Activated CD4-positive, alpha-beta T cell treated with anti-CD3 and anti-CD28 coated beads, Interleukin-2, amount 10 ng/mL, durations not matched to agents 24 days and 14 days (primary cell): ENCODE data around the gene TMEM125. TPM values are rescaled to one million over a fixed set of nuclear protein-coding genes. Genes with fewer than 3 reads are reported as not detected.

ENCODE experiments used
- DNase-seq: peaks from one replicate; pipeline ENCODE4 v3.0.0; 2022
- H3K27ac Mint-ChIP-seq: one replicate; pipeline ENCODE4 v1.8.0; 2022; ENCODE audit warnings: mild to moderate bottlenecking, mixed read lengths
- H3K27me3 Mint-ChIP-seq: one replicate; pipeline ENCODE4 v1.8.0; 2022; ENCODE audit warnings: mixed read lengths
- H3K36me3 Mint-ChIP-seq: one replicate; pipeline ENCODE4 v1.8.0; 2022; ENCODE audit warnings: low read depth, mild to moderate bottlenecking, mixed read lengths
- H3K4me1 Mint-ChIP-seq: one replicate; pipeline ENCODE4 v1.8.0; 2021; ENCODE audit warnings: mixed read lengths
- H3K4me3 Mint-ChIP-seq: one replicate; pipeline ENCODE4 v1.8.0; 2022; ENCODE audit warnings: mild to moderate bottlenecking, moderate library complexity, mixed read lengths
- H3K9me3 Mint-ChIP-seq: one replicate; pipeline ENCODE4 v1.8.0; 2021; ENCODE audit warnings: mixed read lengths
- intact Hi-C: fragments of 100-400 bp; cut with micrococcal nuclease; formaldehyde crosslinking; loops from one replicate; pipeline ENCODE4 v1.15.1; 2023
- total RNA-seq: library from RNA; stranded (reverse); gene quantifications from 2 replicates; pipeline ENCODE4 v1.2.3, GENCODE V29; 2022

TMEM125 gene
- total RNA-seq, 1 donor from 2014 or later: not detected

DNA sequence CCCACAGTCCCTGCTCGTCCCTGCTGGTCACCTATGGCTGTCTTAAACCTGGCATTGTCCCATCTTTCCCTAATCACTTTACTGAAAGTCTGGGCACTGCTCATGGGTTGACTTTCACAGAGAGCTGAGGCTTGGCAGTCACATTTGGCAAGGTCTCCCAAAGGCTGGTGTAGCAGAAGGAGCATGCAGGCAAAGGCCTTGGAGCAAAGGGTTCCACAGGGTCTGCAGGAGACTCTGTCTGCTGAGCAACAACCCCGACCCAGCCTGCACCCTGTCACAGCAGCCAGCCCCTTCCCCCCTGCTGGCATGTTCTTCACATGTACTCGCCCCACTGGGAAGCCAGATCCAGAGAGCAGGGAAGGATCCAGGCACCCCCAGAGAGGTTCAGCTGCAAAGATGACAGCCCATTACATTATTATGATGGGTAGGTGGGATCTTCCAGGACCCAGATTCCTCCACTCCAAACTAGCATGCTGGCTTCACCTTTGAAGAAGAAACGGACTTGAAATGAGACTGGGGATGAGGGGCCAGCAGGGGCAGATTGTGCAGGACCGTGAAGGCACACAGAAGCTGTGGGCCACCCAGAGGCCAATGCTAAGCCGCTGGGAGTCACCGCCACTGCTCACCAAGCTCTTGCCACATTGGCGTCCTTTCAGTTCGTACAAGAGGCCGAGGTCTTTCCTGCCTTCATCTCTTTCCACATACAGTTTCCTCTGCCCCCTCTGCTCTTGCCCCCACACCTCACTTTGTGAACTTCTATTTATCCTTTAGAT, 14.2 kb upstream of the TMEM125 start:
- no peaks in the 10 kb centered on the region for H3K36me3 Mint-ChIP-seq
- H3K27me3 Mint-ChIP-seq: peaks cover 20% of the 10 kb centered on the region
- peaks cover 10% of the 10 kb centered on the region for H3K9me3 Mint-ChIP-seq
- H3K27ac Mint-ChIP-seq: no peak overlapping the region
- intact Hi-C loops: no loop called here
- DNase-seq: no peak
- no peak overlapping the region for H3K4me3 Mint-ChIP-seq
- H3K4me1 Mint-ChIP-seq: no peaks in the 10 kb centered on the region

- Mint-ChIP-seq H3K9me3 (peaks cover 10% of the 10 kb centered on the region), H3K27ac (no peak overlapping the region), H3K36me3 (no peaks in the 10 kb centered on the region), H3K27me3 (peaks cover 12% of the 10 kb centered on the region), H3K4me3 (no peak overlapping the region), H3K4me1 (no peaks in the 10 kb centered on the region)
- DNase-seq: no peak
- intact Hi-C loops: no loop called here
These were observed 12.9 kb upstream of the TMEM125 start for GRCh38 chr1:43256675-43257570.

- no peaks in the 10 kb centered on the region for H3K4me1 Mint-ChIP-seq
- intact Hi-C loops: no loop called here
These were observed 11.4 kb upstream of the TMEM125 start for GRCh38 chr1:43258370-43258769.

GRCh38 chr1:43265431-43265830, 4.4 kb upstream of the TMEM125 start:
- no peaks in the 10 kb centered on the region for H3K36me3 Mint-ChIP-seq
- H3K4me3 Mint-ChIP-seq: no peak overlapping the region
- no peak overlapping the region for H3K27ac Mint-ChIP-seq
- peaks cover 6% of the 10 kb centered on the region for H3K27me3 Mint-ChIP-seq
- peaks cover 7% of the 10 kb centered on the region for H3K9me3 Mint-ChIP-seq
- no peak for DNase-seq
- intact Hi-C loops: no loop called here
- H3K4me1 Mint-ChIP-seq: no peaks in the 10 kb centered on the region

More at GRCh38 chr1:43258370-43258769, 11.4 kb upstream of the TMEM125 start:
- H3K27me3 Mint-ChIP-seq: peaks cover 4% of the 10 kb centered on the region
- no peak overlapping the region for H3K27ac Mint-ChIP-seq
- no peak overlapping the region for H3K4me3 Mint-ChIP-seq
- no peak for DNase-seq
- H3K36me3 Mint-ChIP-seq: no peaks in the 10 kb centered on the region
- H3K9me3 Mint-ChIP-seq: peaks cover 17% of the 10 kb centered on the region

DNA sequence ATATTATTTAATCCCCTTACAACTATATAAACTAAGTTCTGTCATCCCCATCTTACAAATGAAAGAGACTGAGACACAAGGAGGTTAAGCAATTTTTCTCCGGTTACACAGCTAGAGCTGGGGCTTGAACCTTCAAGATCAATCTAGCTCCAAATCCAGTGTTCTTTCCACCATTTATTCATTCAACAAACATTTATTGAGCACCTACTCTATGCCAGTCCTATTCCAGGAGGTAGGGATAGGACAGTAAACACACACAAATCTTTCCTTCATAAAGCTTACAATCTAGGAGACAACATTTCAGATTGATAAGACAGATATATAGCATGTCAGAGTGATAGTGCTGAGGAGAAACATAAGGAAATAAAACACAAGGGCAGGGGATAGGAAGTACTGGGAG, 2.9 kb upstream of the TMEM125 start:
- Mint-ChIP-seq H3K27ac (no peak overlapping the region), H3K27me3 (peaks cover 6% of the 10 kb centered on the region), H3K36me3 (no peaks in the 10 kb centered on the region), H3K9me3 (peaks cover 7% of the 10 kb centered on the region), H3K4me1 (peaks cover 7% of the 10 kb centered on the region), H3K4me3 (no peak overlapping the region)
- intact Hi-C loops: no loop called here
- DNase-seq: no peak

DNA sequence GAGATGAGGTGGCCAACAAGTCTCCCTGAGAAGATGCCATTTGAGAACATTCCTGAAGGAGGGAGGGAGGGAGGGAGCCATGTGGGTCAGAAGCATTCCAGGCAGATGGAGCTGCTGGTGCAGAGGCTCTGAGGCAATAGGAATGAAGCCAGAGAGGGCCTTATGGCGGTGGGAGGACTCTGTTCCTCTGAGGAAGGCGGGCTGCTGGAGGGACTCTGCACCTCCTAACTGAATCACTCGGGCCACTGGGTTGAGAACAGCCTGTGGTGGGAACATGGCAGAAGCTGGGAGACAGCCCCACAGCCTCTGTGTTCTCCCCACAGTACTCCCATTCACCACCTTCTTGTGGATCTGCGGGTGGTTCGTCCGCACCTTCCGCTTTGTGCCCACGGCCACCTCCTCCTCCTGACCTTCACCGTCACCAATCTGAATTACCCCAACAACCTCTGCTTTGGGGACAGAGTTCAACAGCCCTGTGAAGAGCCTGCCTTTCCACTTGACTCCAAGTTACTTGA, 2.4 kb upstream of the TMEM125 start:
- Mint-ChIP-seq H3K4me3 (no peak overlapping the region), H3K9me3 (peaks cover 3% of the 10 kb centered on the region), H3K27me3 (peaks cover 6% of the 10 kb centered on the region), H3K27ac (no peak overlapping the region), H3K36me3 (no peaks in the 10 kb centered on the region), H3K4me1 (peaks cover 7% of the 10 kb centered on the region)
- peak; percentile 54 for DNase-seq
- intact Hi-C loops: no loop called here

DNA sequence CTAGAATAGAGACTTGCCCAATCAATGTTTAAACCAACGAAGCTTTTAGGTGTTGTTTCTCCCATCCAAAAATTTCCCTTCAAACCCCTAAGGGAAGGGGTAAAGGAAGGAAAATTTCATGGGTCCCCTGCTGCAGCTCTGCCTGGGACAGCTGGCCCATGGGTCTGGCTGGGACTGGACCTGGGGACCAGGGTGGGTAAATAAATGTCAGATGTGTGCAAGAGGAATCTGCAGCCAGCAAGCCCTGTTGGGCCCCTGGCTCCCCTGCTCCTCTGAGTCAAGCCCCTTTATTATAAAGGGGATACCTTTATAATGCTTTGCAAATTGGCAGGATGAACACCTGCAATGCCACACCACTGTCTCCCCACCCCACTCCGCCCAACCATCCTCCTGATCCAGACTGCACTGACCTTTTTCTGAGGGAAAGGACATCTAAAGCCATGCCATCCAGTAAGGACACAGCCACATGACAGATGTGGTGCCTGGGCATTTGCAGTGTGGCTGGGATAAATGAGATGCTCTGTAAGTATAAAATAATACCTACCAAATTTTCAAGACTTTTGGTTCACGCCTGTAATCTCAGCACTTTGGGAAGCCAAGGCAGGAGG, 1.9 kb upstream of the TMEM125 start:
- Mint-ChIP-seq H3K4me3 (no peak overlapping the region), H3K36me3 (no peaks in the 10 kb centered on the region), H3K27ac (no peak overlapping the region), H3K9me3 (no peaks in the 10 kb centered on the region), H3K27me3 (peaks cover 6% of the 10 kb centered on the region), H3K4me1 (peaks cover 7% of the 10 kb centered on the region)
- DNase-seq: no peak
- intact Hi-C loops: no loop called here

DNA sequence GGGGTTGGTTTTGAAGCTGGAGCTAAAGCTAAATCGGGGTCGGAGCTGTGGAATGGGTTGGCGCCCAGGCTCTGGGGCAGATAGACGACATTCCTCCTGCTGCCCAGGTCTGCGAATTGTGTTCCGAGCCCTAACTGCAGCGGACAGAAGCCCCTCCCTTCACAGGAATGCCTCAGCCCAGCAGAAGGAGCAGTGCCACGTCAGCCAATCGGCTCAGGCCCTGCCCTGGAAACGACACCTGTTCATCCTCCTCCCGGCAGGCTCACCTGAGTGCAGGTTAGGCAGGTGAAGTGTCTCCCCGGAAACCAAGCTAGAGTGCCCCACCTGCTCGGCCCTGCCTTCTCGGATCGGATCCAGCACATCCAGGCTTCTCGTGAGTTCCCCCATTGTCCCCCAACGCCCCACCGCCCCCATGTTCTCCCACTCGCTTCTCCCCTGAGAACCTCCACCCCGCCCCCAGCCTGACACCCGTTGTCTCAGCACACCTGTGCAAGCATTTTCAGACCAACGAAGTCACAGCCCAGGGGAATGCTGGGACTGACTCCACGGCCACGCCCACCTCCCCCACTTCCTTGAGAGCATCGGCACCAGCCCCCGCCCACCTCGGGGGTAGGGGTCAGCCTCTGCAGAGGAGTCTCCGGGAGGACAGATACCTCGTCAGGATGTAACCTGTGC, 775 bp downstream of the TMEM125 start:
- H3K4me3 Mint-ChIP-seq: peak overlapping the region; percentile 32
- H3K36me3 Mint-ChIP-seq: peaks cover 6% of the 10 kb centered on the region
- H3K27ac Mint-ChIP-seq: no peak overlapping the region
- H3K4me1 Mint-ChIP-seq: peaks cover 20% of the 10 kb centered on the region
- H3K27me3 Mint-ChIP-seq: peaks cover 6% of the 10 kb centered on the region
- DNase-seq: no peak
- intact Hi-C loops: no loop called here
- peaks cover 13% of the 10 kb centered on the region for H3K9me3 Mint-ChIP-seq

- H3K4me1 Mint-ChIP-seq: peaks cover 20% of the 10 kb centered on the region
- peaks cover 13% of the 10 kb centered on the region for H3K9me3 Mint-ChIP-seq
- DNase-seq: no peak
- H3K4me3 Mint-ChIP-seq: no peak overlapping the region
- H3K27ac Mint-ChIP-seq: peak overlapping the region; percentile 5
- H3K27me3 Mint-ChIP-seq: peaks cover 5% of the 10 kb centered on the region
- peaks cover 6% of the 10 kb centered on the region for H3K36me3 Mint-ChIP-seq
- intact Hi-C loops: no loop called here
These were observed 1.7 kb downstream of the TMEM125 start for GRCh38 chr1:43271186-43272118.

GRCh38 chr1:43272161-43272560, 2.4 kb downstream of the TMEM125 start:
- Mint-ChIP-seq H3K9me3 (peaks cover 13% of the 10 kb centered on the region), H3K4me3 (no peak overlapping the region), H3K36me3 (peaks cover 6% of the 10 kb centered on the region), H3K27ac (no peak overlapping the region), H3K27me3 (peaks cover 6% of the 10 kb centered on the region), H3K4me1 (peaks cover 20% of the 10 kb centered on the region)
- intact Hi-C loops: no loop called here
- no peak for DNase-seq

DNA sequence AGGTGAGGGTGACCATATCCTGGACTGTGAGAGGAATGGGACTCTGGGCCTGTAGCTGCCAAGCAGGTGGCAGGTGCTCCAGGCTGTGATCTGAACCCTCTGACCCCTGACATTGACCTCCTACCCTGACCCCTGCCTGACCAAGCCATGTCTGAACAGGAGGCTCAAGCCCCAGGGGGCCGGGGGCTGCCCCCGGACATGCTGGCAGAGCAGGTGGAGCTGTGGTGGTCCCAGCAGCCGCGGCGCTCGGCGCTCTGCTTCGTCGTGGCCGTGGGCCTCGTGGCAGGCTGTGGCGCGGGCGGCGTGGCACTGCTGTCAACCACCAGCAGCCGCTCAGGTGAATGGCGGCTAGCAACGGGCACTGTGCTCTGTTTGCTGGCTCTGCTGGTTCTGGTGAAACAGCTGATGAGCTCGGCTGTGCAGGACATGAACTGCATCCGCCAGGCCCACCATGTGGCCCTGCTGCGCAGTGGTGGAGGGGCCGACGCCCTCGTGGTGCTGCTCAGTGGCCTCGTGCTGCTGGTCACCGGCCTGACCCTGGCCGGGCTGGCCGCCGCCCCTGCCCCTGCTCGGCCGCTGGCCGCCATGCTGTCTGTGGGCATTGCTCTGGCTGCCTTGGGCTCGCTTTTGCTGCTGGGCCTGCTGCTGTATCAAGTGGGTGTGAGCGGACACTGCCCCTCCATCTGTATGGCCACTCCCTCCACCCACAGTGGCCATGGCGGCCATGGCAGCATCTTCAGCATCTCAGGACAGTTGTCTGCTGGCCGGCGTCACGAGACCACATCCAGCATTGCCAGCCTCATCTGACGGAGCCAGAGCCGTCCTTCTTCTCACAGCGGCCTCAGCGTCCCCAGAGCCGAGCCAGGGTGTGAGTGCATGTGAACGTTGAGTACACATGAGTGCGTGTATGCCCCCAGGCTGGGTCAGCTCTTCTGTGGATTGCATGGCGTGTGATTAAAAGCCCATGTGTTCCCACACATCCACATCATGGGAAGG, 3.1 kb downstream of the TMEM125 start:
- peaks cover 13% of the 10 kb centered on the region for H3K9me3 Mint-ChIP-seq
- peaks cover 6% of the 10 kb centered on the region for H3K36me3 Mint-ChIP-seq
- intact Hi-C loops: no loop called here
- no peak overlapping the region for H3K27ac Mint-ChIP-seq
- no peak for DNase-seq
- no peak overlapping the region for H3K4me3 Mint-ChIP-seq
- H3K4me1 Mint-ChIP-seq: peaks cover 20% of the 10 kb centered on the region
- H3K27me3 Mint-ChIP-seq: peaks cover 6% of the 10 kb centered on the region

- Mint-ChIP-seq H3K27me3 (peaks cover 6% of the 10 kb centered on the region), H3K36me3 (peaks cover 6% of the 10 kb centered on the region), H3K4me3 (no peak overlapping the region), H3K27ac (no peak overlapping the region), H3K9me3 (peaks cover 13% of the 10 kb centered on the region), H3K4me1 (peaks cover 20% of the 10 kb centered on the region)
- no peak for DNase-seq
- intact Hi-C loops: no loop called here
These were observed 3.9 kb downstream of the TMEM125 start for GRCh38 chr1:43273708-43274107.
